ENCODE measurements around the gene NEK5. TPM values are rescaled to one million over a fixed set of nuclear protein-coding genes. Genes with fewer than 3 reads are reported as not detected.
A peak's percentile ranks its signal among the peaks of the same experiment; 100 is the strongest.

Gene NEK5
- total and polyA plus RNA-seq, 4 experiments from 2014 or later, result 0.06 TPM; not detected in 3

- no peak overlapping the region for H3K4me3 Mint-ChIP-seq
- H3K9me3 Mint-ChIP-seq, result no peaks in the 10 kb centered on the region
- intact Hi-C loops (cut with micrococcal nuclease), result no loop called here
- no peak for DNase-seq
- peaks cover 24 to 29% of the 10 kb centered on the region in 2 donors for H3K36me3 Mint-ChIP-seq
- Histone ChIP-seq H3K4me1 (ENCODE audit: insufficient read depth, low read length) (no peaks in the 10 kb centered on the region), H3K27ac (ENCODE audit: low read depth, low read length) (no peak overlapping the region), H3K4me3 (ENCODE audit: low read length in 2 of 2) (no peak overlapping the region), H3K36me3 (ENCODE audit: insufficient read depth, low read length) (no peaks in the 10 kb centered on the region), H3K27me3 (ENCODE audit: insufficient read depth, low read length) (no peaks in the 10 kb centered on the region), H3K9me3 (ENCODE audit: control insufficient read depth in 1 of 2, low read length in 2 of 2) (no peaks in the 10 kb centered on the region)
- CTCF ChIA-PET (ENCODE audit: partially characterized antibody), result interaction anchor here (2.0 kb wide), 1 partner anchor 14 kb away, joined by 8 read pairs; no protein-coding TSS in a partner anchor
- no peak overlapping the region for H3K27ac Mint-ChIP-seq
- no peaks in the 10 kb centered on the region for H3K4me1 Mint-ChIP-seq
- POLR2A ChIA-PET (ENCODE audit: partially characterized antibody), result interaction anchor here (0.6 kb wide), 1 partner anchor 18 kb away, joined by 3 read pairs; no protein-coding TSS in a partner anchor
- no peaks in the 10 kb centered on the region for H3K27me3 Mint-ChIP-seq
These were observed 12.4 kb upstream of the NEK5 start for GRCh38 chr13:52141299-52141698.

- Histone ChIP-seq H3K4me3 (ENCODE audit: low read length in 2 of 2) (no peak overlapping the region), H3K4me1 (ENCODE audit: insufficient read depth, low read length) (no peaks in the 10 kb centered on the region), H3K27me3 (ENCODE audit: insufficient read depth, low read length) (no peaks in the 10 kb centered on the region), H3K27ac (ENCODE audit: low read depth, low read length) (no peak overlapping the region), H3K36me3 (ENCODE audit: insufficient read depth, low read length) (no peaks in the 10 kb centered on the region), H3K9me3 (ENCODE audit: control insufficient read depth in 1 of 2, low read length in 2 of 2) (no peaks in the 10 kb centered on the region)
- Mint-ChIP-seq H3K4me1 (no peaks in the 10 kb centered on the region), H3K27ac (no peak overlapping the region), H3K9me3 (no peaks in the 10 kb centered on the region), H3K4me3 (no peak overlapping the region), H3K36me3 (peaks cover 37 to 44% of the 10 kb centered on the region in 2 donors), H3K27me3 (no peaks in the 10 kb centered on the region)
- no peak for DNase-seq
- ChIA-PET CTCF (ENCODE audit: partially characterized antibody) (interaction anchor here (1.4 kb wide), 1 partner anchor 10 kb away, joined by 6 read pairs; no protein-coding TSS in a partner anchor), POLR2A (ENCODE audit: partially characterized antibody) (no interaction called here)
- intact Hi-C loops (cut with micrococcal nuclease), result no loop called here
These were observed 8.6 kb upstream of the NEK5 start for GRCh38 chr13:52137489-52137888.

- Histone ChIP-seq H3K36me3 (ENCODE audit: insufficient read depth, low read length) (peaks cover 4% of the 10 kb centered on the region), H3K4me3 (ENCODE audit: low read length in 2 of 2) (no peak overlapping the region), H3K9me3 (ENCODE audit: control insufficient read depth in 1 of 2, low read length in 2 of 2) (no peaks in the 10 kb centered on the region), H3K27ac (ENCODE audit: low read depth, low read length) (no peak overlapping the region), H3K27me3 (ENCODE audit: insufficient read depth, low read length) (no peaks in the 10 kb centered on the region), H3K4me1 (ENCODE audit: insufficient read depth, low read length) (no peaks in the 10 kb centered on the region)
- CTCF ChIA-PET (ENCODE audit: partially characterized antibody), result interaction anchor here (1.4 kb wide), 1 partner anchor 9 kb away, joined by 6 read pairs; no protein-coding TSS in a partner anchor
- POLR2A ChIA-PET (ENCODE audit: partially characterized antibody), result no interaction called here
- Mint-ChIP-seq H3K36me3 (peaks cover 39 to 41% of the 10 kb centered on the region in 2 donors), H3K27me3 (no peaks in the 10 kb centered on the region), H3K4me3 (no peak overlapping the region), H3K9me3 (no peaks in the 10 kb centered on the region), H3K4me1 (no peaks in the 10 kb centered on the region), H3K27ac (no peak overlapping the region)
- DNase-seq, result no peak
- intact Hi-C loops (cut with micrococcal nuclease), result no loop called here
These were observed 7.9 kb upstream of the NEK5 start for GRCh38 chr13:52136763-52137162.

GRCh38 chr13:52130641-52131040, 1.8 kb upstream of the NEK5 start:
- no peak overlapping the region for H3K27ac Mint-ChIP-seq
- Histone ChIP-seq H3K4me3 (ENCODE audit: low read length in 2 of 2) (no peak overlapping the region), H3K36me3 (ENCODE audit: insufficient read depth, low read length) (peaks cover 4% of the 10 kb centered on the region), H3K9me3 (ENCODE audit: control insufficient read depth in 1 of 2, low read length in 2 of 2) (no peaks in the 10 kb centered on the region), H3K27ac (ENCODE audit: low read depth, low read length) (no peak overlapping the region), H3K27me3 (ENCODE audit: insufficient read depth, low read length) (peaks cover 4% of the 10 kb centered on the region), H3K4me1 (ENCODE audit: insufficient read depth, low read length) (peaks cover 19% of the 10 kb centered on the region)
- peak overlapping the region in 1 of 8 donors; percentile 59 for H3K4me3 Mint-ChIP-seq
- peaks cover 25 to 27% of the 10 kb centered on the region in 2 donors for H3K36me3 Mint-ChIP-seq
- no peaks in the 10 kb centered on the region for H3K9me3 Mint-ChIP-seq
- ChIA-PET CTCF (ENCODE audit: partially characterized antibody) (interaction anchor here (1.0 to 1.8 kb wide), 4 partner anchors 128 to 316 kb away, joined by 3 to 7 read pairs (median 3); no protein-coding TSS in a partner anchor), POLR2A (ENCODE audit: partially characterized antibody) (no interaction called here)
- intact Hi-C loops (cut with micrococcal nuclease), result no loop called here
- no peak for DNase-seq
- peaks cover 0 to 3% of the 10 kb centered on the region in 2 donors for H3K27me3 Mint-ChIP-seq
- H3K4me1 Mint-ChIP-seq, result peaks cover 11 to 19% (median 13%) of the 10 kb centered on the region in 4 donors

GRCh38 chr13:52127783-52128702, 830 bp downstream of the NEK5 start:
- Mint-ChIP-seq H3K4me3 (peak overlapping the region; percentile 74 to 95 (median 86)), H3K4me1 (peaks cover 11 to 19% (median 13%) of the 10 kb centered on the region in 4 donors), H3K27me3 (peaks cover 0 to 3% of the 10 kb centered on the region in 2 donors), H3K9me3 (no peaks in the 10 kb centered on the region), H3K36me3 (peaks cover 14 to 16% of the 10 kb centered on the region in 2 donors), H3K27ac (peak overlapping the region in 6 of 7 donors; percentile 3 to 50 (median 18))
- peak overlapping the region; percentile 59 to 73 for H3K4me3 ChIP-seq (ENCODE audit: low read length in 2 of 2)
- H3K9me3 ChIP-seq (ENCODE audit: control insufficient read depth in 1 of 2, low read length in 2 of 2), result no peaks in the 10 kb centered on the region
- peaks cover 19% of the 10 kb centered on the region for H3K4me1 ChIP-seq (ENCODE audit: insufficient read depth, low read length)
- H3K27ac ChIP-seq (ENCODE audit: low read depth, low read length), result no peak overlapping the region
- H3K36me3 ChIP-seq (ENCODE audit: insufficient read depth, low read length), result peaks cover 4% of the 10 kb centered on the region
- peaks cover 4% of the 10 kb centered on the region for H3K27me3 ChIP-seq (ENCODE audit: insufficient read depth, low read length)
- ChIA-PET CTCF (ENCODE audit: partially characterized antibody) (interaction anchor here (0.5 to 4.1 kb wide), 35 partner anchors 9 to 1002 kb away, joined by 3 to 59 read pairs (median 4); partner anchors contain the start of genes ALG11, NEK3 and TMEM272), POLR2A (ENCODE audit: partially characterized antibody) (interaction anchor here (1.0 to 2.2 kb wide), 4 partner anchors 28 to 312 kb away, joined by 3 to 7 read pairs (median 4); partner anchors contain the start of gene NEK3)
- intact Hi-C loops (cut with micrococcal nuclease), result loop anchor here (1.0 to 5.0 kb wide), 10 partner anchors 27 to 324 kb away; partner anchors contain the start of genes ALG11, TMEM272 and VPS36
- peak; percentile 59 to 72 (median 64) for DNase-seq

- Mint-ChIP-seq H3K4me3 (peak overlapping the region in 3 of 8 donors; percentile 74 to 95 (median 88)), H3K27ac (peak overlapping the region in 2 of 7 donors; percentile 6 to 26), H3K4me1 (peaks cover 11 to 19% (median 13%) of the 10 kb centered on the region in 4 donors), H3K27me3 (peaks cover 0 to 3% of the 10 kb centered on the region in 2 donors), H3K9me3 (no peaks in the 10 kb centered on the region), H3K36me3 (peaks cover 11 to 12% of the 10 kb centered on the region in 2 donors)
- CTCF ChIA-PET (ENCODE audit: partially characterized antibody), result interaction anchor here (0.8 to 4.1 kb wide), 28 partner anchors 9 to 1001 kb away, joined by 3 to 59 read pairs (median 4); partner anchors contain the start of genes NEK3, TMEM272 and VPS36
- no peak overlapping the region for H3K4me3 ChIP-seq (ENCODE audit: low read length in 2 of 2)
- H3K27ac ChIP-seq (ENCODE audit: low read depth, low read length), result no peak overlapping the region
- H3K27me3 ChIP-seq (ENCODE audit: insufficient read depth, low read length), result peaks cover 4% of the 10 kb centered on the region
- H3K4me1 ChIP-seq (ENCODE audit: insufficient read depth, low read length), result peaks cover 19% of the 10 kb centered on the region
- intact Hi-C loops (cut with micrococcal nuclease), result loop anchor here (1.0 to 5.0 kb wide), 8 partner anchors 110 to 325 kb away; partner anchors contain the start of genes ALG11, TMEM272 and VPS36
- no peaks in the 10 kb centered on the region for H3K9me3 ChIP-seq (ENCODE audit: control insufficient read depth in 1 of 2, low read length in 2 of 2)
- H3K36me3 ChIP-seq (ENCODE audit: insufficient read depth, low read length), result peaks cover 3% of the 10 kb centered on the region
- no peak for DNase-seq
- POLR2A ChIA-PET (ENCODE audit: partially characterized antibody), result interaction anchor here (1.0 to 2.2 kb wide), 2 partner anchors 32 to 302 kb away, joined by 4 to 7 read pairs; partner anchors contain the start of gene NEK3
These were observed 1.5 kb downstream of the NEK5 start for GRCh38 chr13:52127378-52127777.

Measured in CD4-positive, alpha-beta memory T cell (primary cell).